Transverse colon (tissue), 4 donors: ENCODE data around the gene TP53TG5.

Source experiments
- POLR2A ChIP-seq: fragments of 450-650 bp; IDR thresholded peaks from one replicate; pipeline ENCODE4 v1.6.1; 2016; ENCODE audit warnings: antibody characterized with exemption, mild to moderate bottlenecking, moderate library complexity
- POLR2AphosphoS5 ChIP-seq, 3 donors: sonication (generic); formaldehyde crosslinking; IDR thresholded peaks; one replicate each; pipeline ENCODE4 v1.6.1; 2016; ENCODE audit warnings: antibody characterized with exemption in 3 of 3
- TF ChIP-seq, protein P1 (sequence below), 5 experiments: fragments of 200-600 bp in 3 of 5; fragments of 450-650 bp in 2 of 5; sonication (generic) in 3 of 5; IDR thresholded peaks; 1 replicate in 2 of 5; 2 replicates in 3 of 5; pipeline ENCODE4 v1.5.1; 2016 to 2017; ENCODE audit warnings: antibody characterized with exemption in 5 of 5, inconsistent platforms in 3 of 5, mild to moderate bottlenecking in 2 of 5, moderate library complexity in 1 of 5

- TF ChIP-seq, protein P1, sequence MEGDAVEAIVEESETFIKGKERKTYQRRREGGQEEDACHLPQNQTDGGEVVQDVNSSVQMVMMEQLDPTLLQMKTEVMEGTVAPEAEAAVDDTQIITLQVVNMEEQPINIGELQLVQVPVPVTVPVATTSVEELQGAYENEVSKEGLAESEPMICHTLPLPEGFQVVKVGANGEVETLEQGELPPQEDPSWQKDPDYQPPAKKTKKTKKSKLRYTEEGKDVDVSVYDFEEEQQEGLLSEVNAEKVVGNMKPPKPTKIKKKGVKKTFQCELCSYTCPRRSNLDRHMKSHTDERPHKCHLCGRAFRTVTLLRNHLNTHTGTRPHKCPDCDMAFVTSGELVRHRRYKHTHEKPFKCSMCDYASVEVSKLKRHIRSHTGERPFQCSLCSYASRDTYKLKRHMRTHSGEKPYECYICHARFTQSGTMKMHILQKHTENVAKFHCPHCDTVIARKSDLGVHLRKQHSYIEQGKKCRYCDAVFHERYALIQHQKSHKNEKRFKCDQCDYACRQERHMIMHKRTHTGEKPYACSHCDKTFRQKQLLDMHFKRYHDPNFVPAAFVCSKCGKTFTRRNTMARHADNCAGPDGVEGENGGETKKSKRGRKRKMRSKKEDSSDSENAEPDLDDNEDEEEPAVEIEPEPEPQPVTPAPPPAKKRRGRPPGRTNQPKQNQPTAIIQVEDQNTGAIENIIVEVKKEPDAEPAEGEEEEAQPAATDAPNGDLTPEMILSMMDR (IDR thresholded peaks at IDR 0.05), result no peak
- TF ChIP-seq POLR2A (no peak), POLR2AphosphoS5 (IDR thresholded peaks at IDR 0.05) (peak in 1 of 3 donors; percentile 2)
These were observed 29.9 kb upstream of the TP53TG5 start, which contains the start of gene DBNDD2 for GRCh38 chr20:45407783-45408645.
